Measurements from ENCODE around the gene FLOT1. TPM values are rescaled to one million over a fixed set of nuclear protein-coding genes. Genes with fewer than 3 reads are reported as not detected.
A peak's percentile ranks its signal among the peaks of the same experiment; 100 is the strongest.

Gene FLOT1
- total and polyA plus RNA-seq, 9 of the 15 experiments (the other 6 are each of a cell fraction or from before 2014, with no cell fraction given): 11.7 to 149 (median 118) TPM

DNA sequence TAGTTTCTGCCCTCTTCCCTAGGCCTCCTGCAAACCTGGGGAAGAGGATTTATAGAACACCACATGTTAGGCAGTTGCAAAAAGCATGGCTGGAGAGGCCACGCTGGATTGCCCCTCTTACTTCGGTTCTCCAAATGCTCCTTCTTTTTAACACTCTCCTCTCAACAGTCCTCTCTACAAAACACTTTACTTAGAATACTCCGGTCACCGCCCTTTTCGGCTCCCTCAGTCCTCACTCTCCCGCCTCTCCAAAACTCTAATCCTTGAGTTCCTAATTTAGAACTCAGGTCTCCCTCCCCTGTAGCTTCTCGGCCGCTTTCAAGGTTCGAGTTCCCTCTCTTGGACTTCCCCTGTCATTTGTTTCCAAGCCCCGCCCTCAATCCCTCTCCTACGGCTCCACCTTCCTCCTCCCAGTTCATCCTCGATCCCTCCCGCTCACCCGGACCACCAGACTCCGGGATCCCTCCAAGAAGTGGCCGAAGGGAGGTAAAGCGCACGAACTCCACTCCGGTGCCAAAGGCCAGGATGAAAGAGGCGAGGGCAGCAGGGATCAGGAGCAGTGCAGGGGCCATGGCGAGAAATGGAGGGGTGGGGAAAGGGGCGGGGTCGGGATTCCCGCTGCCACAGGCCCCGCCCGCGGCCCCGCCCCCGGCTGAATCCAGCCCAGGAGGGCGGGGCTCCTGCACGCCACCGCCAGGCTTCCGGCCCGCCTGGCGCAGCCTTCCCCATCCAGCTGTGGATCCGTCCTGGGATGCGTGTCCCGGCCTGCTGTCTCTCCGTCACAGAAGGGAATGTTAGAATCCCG, 51.9 kb downstream of the FLOT1 start, which contains the start of gene NRM (continued):
- TF ChIP-seq, protein P1, sequence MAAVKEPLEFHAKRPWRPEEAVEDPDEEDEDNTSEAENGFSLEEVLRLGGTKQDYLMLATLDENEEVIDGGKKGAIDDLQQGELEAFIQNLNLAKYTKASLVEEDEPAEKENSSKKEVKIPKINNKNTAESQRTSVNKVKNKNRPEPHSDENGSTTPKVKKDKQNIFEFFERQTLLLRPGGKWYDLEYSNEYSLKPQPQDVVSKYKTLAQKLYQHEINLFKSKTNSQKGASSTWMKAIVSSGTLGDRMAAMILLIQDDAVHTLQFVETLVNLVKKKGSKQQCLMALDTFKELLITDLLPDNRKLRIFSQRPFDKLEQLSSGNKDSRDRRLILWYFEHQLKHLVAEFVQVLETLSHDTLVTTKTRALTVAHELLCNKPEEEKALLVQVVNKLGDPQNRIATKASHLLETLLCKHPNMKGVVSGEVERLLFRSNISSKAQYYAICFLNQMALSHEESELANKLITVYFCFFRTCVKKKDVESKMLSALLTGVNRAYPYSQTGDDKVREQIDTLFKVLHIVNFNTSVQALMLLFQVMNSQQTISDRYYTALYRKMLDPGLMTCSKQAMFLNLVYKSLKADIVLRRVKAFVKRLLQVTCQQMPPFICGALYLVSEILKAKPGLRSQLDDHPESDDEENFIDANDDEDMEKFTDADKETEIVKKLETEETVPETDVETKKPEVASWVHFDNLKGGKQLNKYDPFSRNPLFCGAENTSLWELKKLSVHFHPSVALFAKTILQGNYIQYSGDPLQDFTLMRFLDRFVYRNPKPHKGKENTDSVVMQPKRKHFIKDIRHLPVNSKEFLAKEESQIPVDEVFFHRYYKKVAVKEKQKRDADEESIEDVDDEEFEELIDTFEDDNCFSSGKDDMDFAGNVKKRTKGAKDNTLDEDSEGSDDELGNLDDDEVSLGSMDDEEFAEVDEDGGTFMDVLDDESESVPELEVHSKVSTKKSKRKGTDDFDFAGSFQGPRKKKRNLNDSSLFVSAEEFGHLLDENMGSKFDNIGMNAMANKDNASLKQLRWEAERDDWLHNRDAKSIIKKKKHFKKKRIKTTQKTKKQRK (IDR thresholded peaks at IDR 0.05; ENCODE audit: borderline replicate concordance, low read depth, low read length): no peak
- peak; percentile 45; the same call in 1 of the 2 replicates for TF ChIP-seq CTBP1 (IDR thresholded peaks at IDR 0.05; ENCODE audit: borderline replicate concordance)
- TF ChIP-seq ZNF143 (CRISPR knock-in tag; IDR thresholded peaks at IDR 0.05): no peak
- TF ChIP-seq, protein P2, sequence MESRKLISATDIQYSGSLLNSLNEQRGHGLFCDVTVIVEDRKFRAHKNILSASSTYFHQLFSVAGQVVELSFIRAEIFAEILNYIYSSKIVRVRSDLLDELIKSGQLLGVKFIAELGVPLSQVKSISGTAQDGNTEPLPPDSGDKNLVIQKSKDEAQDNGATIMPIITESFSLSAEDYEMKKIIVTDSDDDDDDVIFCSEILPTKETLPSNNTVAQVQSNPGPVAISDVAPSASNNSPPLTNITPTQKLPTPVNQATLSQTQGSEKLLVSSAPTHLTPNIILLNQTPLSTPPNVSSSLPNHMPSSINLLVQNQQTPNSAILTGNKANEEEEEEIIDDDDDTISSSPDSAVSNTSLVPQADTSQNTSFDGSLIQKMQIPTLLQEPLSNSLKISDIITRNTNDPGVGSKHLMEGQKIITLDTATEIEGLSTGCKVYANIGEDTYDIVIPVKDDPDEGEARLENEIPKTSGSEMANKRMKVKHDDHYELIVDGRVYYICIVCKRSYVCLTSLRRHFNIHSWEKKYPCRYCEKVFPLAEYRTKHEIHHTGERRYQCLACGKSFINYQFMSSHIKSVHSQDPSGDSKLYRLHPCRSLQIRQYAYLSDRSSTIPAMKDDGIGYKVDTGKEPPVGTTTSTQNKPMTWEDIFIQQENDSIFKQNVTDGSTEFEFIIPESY (CRISPR knock-in tag; IDR thresholded peaks at IDR 0.05): no peak
- TF ChIP-seq MIER1 (IDR thresholded peaks at IDR 0.05; ENCODE audit: low read depth): no peak
- no peak for TF ChIP-seq ZNF232 (CRISPR knock-in tag; IDR thresholded peaks at IDR 0.05)
- TF ChIP-seq, protein P3, sequence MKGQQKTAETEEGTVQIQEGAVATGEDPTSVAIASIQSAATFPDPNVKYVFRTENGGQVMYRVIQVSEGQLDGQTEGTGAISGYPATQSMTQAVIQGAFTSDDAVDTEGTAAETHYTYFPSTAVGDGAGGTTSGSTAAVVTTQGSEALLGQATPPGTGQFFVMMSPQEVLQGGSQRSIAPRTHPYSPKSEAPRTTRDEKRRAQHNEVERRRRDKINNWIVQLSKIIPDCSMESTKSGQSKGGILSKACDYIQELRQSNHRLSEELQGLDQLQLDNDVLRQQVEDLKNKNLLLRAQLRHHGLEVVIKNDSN (CRISPR knock-in tag; IDR thresholded peaks at IDR 0.05): no peak
- no peak; the same call in 1 of the 2 replicates for TF ChIP-seq ZNF12 (CRISPR knock-in tag; IDR thresholded peaks at IDR 0.05)
- TF ChIP-seq SMARCB1 (IDR thresholded peaks at IDR 0.05; ENCODE audit: insufficient read length, low read depth): no peak
- no peak for TF ChIP-seq MXI1 (IDR thresholded peaks at IDR 0.05; ENCODE audit: low read depth, low read length)
- 0 out of 2 replicates have a peak, but pooled peaks have one; percentile 73 for TF ChIP-seq ZFPM2 (CRISPR knock-in tag; IDR thresholded peaks at IDR 0.05)
- TF ChIP-seq, protein P4, sequence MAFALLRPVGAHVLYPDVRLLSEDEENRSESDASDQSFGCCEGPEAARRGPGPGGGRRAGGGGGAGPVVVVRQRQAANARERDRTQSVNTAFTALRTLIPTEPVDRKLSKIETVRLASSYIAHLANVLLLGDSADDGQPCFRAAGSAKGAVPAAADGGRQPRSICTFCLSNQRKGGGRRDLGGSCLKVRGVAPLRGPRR (CRISPR knock-in tag; IDR thresholded peaks at IDR 0.05): no peak
- no peak for TF ChIP-seq CBX1 (IDR thresholded peaks at IDR 0.05; ENCODE audit: low read depth)
- TF ChIP-seq OTX1 (CRISPR knock-in tag; IDR thresholded peaks at IDR 0.05): peak; percentile 71; the same call in 1 of the 2 replicates
- TF ChIP-seq ETV6 (IDR thresholded peaks at IDR 0.05; ENCODE audit: borderline replicate concordance in 1 of 2, low read depth in 2 of 2, low read length in 1 of 2): no peak
- TF ChIP-seq ETV6 (CRISPR knock-in tag; IDR thresholded peaks at IDR 0.05; ENCODE audit: borderline replicate concordance): no peak
- TF ChIP-seq, protein P5, sequence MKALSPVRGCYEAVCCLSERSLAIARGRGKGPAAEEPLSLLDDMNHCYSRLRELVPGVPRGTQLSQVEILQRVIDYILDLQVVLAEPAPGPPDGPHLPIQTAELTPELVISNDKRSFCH (CRISPR knock-in tag; IDR thresholded peaks at IDR 0.05): no peak
- TF ChIP-seq, protein P5 (tag; IDR thresholded peaks at IDR 0.05): 0 out of 2 replicates have a peak, but pooled peaks have one; percentile 1
- no peak for TF ChIP-seq PPARD (CRISPR knock-in tag; IDR thresholded peaks at IDR 0.05)
